Coronary artery (tissue), 2 donors: Measurements from ENCODE around the gene ICA1.

ENCODE experiments used
- DNase-seq: peaks from one replicate; pipeline ENCODE4 v3.0.0-alpha.2; 2017; ENCODE audit warnings: low spot score
- H3K27ac ChIP-seq, 2 donors: fragments of 200-600 bp; sonication (generic); one replicate each; pipeline ENCODE4 v1.5.1; 2016 to 2019
- H3K4me3 ChIP-seq: fragments of 200-600 bp; sonication (generic); 2 replicates; pipeline ENCODE4 v1.5.1; 2016; ENCODE audit warnings: mild to moderate bottlenecking, moderate library complexity
- TF ChIP-seq, protein P1 (sequence below): fragments of 200-600 bp; sonication (generic); IDR thresholded peaks from one replicate; pipeline ENCODE4 v1.5.1; 2019; ENCODE audit warnings: antibody characterized with exemption

ICA1 gene

DNA sequence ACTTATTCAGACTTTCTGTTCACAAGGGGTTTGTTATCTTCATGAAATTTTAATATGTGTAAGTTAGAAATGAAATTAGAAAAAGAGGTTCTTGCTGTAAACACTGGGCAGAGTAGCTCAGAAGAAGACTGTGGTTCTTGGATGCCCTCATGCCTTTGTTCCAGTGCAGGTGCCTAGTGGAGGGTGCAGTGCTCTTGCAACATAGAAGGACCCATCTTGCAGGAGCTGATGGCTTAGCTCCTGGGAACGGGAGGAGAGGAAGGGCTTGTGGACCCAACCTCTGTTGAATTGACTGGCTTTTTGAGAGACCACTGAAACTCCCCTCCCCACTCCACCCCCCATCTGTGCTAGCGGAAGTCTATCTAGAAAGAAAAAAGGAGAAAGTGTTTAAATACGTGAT lies 176.5 kb downstream of the ICA1 start:
- DNase-seq: no peak

DNA sequence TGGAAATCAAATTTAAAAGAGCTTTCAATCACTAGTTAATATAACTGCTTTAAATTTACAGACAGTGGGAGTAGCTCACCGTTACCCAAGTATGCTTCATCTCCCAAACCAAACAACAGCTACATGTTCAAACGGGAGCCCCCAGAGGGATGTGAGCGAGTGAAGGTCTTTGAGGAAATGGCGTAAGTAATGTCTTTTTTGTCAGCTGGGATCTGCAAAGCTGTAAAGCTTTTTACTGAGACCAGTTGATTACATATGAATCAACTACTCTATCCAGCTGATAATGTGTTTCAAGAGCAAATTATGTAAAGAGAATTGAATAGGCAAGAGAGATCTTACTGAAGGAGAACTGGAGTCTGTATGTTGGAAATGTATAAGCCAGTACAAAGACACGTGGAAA lies 177.1 kb downstream of the ICA1 start:
- no peak overlapping the region for H3K27ac ChIP-seq
- H3K4me3 ChIP-seq: no peak overlapping the region
- TF ChIP-seq, protein P1, sequence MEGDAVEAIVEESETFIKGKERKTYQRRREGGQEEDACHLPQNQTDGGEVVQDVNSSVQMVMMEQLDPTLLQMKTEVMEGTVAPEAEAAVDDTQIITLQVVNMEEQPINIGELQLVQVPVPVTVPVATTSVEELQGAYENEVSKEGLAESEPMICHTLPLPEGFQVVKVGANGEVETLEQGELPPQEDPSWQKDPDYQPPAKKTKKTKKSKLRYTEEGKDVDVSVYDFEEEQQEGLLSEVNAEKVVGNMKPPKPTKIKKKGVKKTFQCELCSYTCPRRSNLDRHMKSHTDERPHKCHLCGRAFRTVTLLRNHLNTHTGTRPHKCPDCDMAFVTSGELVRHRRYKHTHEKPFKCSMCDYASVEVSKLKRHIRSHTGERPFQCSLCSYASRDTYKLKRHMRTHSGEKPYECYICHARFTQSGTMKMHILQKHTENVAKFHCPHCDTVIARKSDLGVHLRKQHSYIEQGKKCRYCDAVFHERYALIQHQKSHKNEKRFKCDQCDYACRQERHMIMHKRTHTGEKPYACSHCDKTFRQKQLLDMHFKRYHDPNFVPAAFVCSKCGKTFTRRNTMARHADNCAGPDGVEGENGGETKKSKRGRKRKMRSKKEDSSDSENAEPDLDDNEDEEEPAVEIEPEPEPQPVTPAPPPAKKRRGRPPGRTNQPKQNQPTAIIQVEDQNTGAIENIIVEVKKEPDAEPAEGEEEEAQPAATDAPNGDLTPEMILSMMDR: no peak
- DNase-seq: no peak

More for the DNA sequence above, 176.5 kb downstream of the ICA1 start:
- TF ChIP-seq, protein P1: no peak
- Histone ChIP-seq H3K27ac (no peak overlapping the region), H3K4me3 (no peak overlapping the region)

DNA sequence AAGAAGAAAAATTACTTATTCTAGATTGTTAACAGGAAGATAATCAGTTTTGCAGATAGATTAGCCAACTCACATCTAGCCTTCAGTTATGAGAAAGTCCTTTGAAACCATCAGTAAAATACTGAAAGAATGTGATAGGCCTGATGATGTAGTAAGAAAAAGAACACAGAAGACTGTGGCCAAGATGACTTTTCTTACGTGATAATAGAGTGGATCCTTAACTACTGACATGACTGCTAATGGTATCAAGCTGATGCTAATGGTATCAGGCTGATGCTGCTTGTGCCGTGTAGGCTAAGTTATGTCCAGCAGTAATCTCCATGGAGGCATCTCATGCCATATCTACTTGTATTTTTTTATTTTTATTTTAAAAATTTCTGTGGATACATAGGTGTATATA lies 179.2 kb downstream of the ICA1 start:
- Histone ChIP-seq H3K4me3 (no peak overlapping the region), H3K27ac (no peak overlapping the region)
- TF ChIP-seq, protein P1: no peak
- no peak for DNase-seq

DNA sequence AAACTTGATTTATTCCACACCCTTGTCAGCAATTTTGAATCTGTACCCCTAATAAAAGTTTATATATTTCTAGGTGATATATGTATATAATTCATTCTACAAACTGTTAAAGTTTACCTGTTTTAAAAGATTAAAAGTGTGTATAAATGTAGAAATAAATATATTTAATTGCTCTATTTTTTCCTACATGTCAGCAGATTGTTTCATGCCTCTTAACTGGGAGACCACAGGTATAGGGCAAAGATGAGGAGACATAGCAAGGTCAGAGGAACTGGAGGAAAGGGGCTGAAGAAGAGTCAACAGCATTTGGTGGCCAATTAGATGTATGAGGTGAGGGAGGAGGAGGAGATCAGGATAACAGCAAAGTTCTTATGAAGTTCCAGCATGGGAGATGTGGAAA lies 183.5 kb downstream of the ICA1 start:
- TF ChIP-seq, protein P1: no peak
- no peak overlapping the region for H3K27ac ChIP-seq
- H3K4me3 ChIP-seq: no peak overlapping the region
- no peak for DNase-seq

DNA sequence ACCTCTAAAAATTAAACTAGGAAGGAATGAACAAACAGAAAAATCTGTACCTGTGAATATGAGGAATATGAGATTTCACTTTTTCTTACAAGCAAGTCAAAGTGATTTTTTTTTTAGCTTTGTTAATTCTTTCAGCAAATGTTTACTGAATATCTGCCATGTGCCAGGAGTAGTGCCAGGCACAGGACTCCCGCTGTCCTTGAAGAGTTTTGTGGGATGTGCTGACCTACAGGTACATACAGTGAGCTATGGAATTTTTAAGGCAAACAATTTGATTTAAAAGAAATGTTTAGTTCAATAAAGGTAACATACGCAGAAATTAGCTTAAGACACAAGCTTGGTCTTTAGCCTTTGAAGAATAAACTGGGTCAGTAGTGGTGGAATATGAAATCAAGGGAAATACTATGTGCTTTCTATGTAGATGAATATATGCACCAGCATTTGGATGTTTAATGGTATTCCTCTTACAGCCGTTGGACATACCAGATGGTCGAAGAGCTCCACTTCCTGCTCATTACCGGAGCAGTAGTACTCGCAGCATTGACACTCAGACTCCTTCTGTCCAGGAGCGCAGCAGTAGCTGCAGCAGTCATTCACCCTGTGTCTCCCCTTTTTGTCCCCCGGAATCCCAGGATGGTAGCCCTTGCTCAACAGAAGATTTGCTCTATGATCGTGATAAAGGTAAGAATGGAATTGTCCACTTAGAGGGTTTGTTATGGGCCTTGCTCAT lies 191.4 kb downstream of the ICA1 start:
- TF ChIP-seq, protein P1: no peak
- Histone ChIP-seq H3K4me3 (no peak overlapping the region), H3K27ac (no peak overlapping the region)
- no peak for DNase-seq

DNA sequence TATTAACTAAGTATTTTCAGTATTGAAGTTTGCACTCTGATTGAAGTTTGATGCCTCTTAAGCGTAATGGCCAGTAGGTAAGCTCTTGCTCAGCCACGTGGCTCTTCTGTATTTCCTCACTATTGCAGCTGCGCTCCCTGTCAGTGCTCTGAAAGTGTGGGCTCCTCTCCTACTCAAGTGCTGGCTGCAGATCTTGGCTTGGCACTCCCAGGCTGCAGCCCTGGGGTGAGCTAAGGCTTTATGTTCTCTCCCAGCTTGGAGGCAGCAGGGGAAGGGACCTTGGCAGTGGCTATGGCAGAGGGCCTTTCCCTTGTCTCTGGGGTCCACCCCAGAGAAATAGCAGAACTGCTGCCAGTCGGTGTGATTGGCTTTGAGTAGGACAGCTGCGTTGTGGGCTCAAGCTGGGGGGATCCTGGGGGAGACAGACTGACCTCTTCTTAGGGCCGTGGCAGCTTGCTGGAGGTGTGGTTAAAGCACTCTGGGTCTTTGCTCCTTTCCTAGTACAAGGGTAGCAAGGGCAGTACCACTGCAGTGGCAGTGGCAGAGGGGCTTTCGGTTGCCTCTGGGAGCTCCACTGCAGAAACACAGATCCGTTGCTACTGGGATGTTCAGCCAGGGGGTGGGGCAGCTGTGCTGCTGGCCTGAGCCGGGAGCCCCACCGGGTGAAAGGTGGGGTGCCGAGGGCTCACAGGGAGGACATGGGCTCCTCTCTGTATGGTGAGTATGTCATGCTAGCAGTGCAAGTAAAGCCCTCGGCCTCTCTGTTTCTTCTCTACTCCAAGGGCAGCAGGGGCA lies 192.9 kb downstream of the ICA1 start:
- no peak overlapping the region for H3K4me3 ChIP-seq
- DNase-seq: no peak
- no peak overlapping the region for H3K27ac ChIP-seq
- TF ChIP-seq, protein P1: no peak
